ENCODE measurements around the gene P2RX3. TPM values are rescaled to one million over a fixed set of nuclear protein-coding genes. Genes with fewer than 3 reads are reported as not detected.

P2RX3 gene
- total and polyA plus RNA-seq, 10 of the 15 experiments (the other 5 are each of a cell fraction or from before 2014, with no cell fraction given): 0.05 to 0.12 TPM; not detected in 8

DNA sequence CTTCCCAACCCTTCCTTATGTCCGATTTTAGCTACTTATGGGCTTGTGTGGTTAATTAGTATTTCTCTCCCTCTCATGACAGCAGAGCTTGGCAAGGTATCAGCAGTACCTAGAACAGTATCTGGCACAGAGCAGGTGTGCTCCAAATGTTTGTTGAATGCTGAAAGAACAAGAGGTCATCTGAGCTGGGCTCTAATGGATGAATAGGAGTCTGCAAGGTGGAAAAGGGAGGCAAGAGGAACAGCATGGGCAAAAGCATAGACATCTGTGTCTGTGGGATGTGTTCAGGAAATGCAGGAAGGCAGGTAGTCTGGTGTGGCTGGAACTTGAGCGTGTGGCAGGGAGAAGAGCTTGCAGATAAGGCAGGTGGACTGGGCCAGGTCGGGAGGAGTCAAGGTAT, 23.8 kb downstream of the P2RX3 start:
- Histone ChIP-seq H3K4me2 (ENCODE audit: control insufficient read depth, insufficient read depth) (no peak overlapping the region), H3K4me1 (ENCODE audit: control insufficient read depth, insufficient read depth, low read length) (no peaks in the 10 kb centered on the region), H3K79me2 (ENCODE audit: control insufficient read depth, insufficient read depth, low read length) (no peaks in the 10 kb centered on the region), H3K9ac (ENCODE audit: control insufficient read depth, insufficient read depth, low read length) (no peak overlapping the region), H3K9me3 (replicated peaks; ENCODE audit: control insufficient read depth, insufficient read depth, low read length) (no peaks in the 10 kb centered on the region), H4K20me1 (ENCODE audit: control insufficient read depth, insufficient read depth) (no peaks in the 10 kb centered on the region), H2AFZ (ENCODE audit: control insufficient read depth, low read depth, low read length) (no peak overlapping the region), H3K36me3 (ENCODE audit: control insufficient read depth in 2 of 2, insufficient read depth in 2 of 2, low read length in 1 of 2) (no peaks in the 10 kb centered on the region), H3K27me3 (replicated peaks in 1 of 2; ENCODE audit: control insufficient read depth in 2 of 2, insufficient read depth in 2 of 2, low read length in 1 of 2) (peaks cover 0 to 3% of the 10 kb centered on the region in 2 experiments; a peak in 2 of 4 replicates), H3K27ac (ENCODE audit: control insufficient read depth, insufficient read depth) (no peak overlapping the region), H3K4me3 (no peak overlapping the region)
- FAIRE-seq: no peak
- BruUV-seq (replicated peaks): no TSS peak
- intact Hi-C loops (cut with micrococcal nuclease; ENCODE audit: unreplicated experiment) (no loop called here), in situ Hi-C loops (cut with MboI) (no loop called here)
- CTCF ChIA-PET: interaction anchor here (0.7 to 1.4 kb wide), 3 partner anchors 10 to 165 kb away, joined by 3 to 4 read pairs (median 3); no protein-coding TSS in a partner anchor
- SMC1A ChIA-PET (ENCODE audit: uncharacterized antibody, unreplicated experiment): interaction anchor here (0.6 to 1.5 kb wide), 3 partner anchors 9 to 122 kb away, joined by 3 to 4 read pairs (median 4); no protein-coding TSS in a partner anchor
- RAD21 ChIA-PET (ENCODE audit: unreplicated experiment): no interaction called here
- ATAC-seq: no peak
- POLR2A ChIA-PET: no interaction called here
- 17% methylated on average over 3 of the region's 3 CpGs for WGBS (ENCODE audit: insufficient coverage, insufficient replicate concordance, low lambda C conversion rate, missing lambda C conversion rate)
- no peak for DNase-seq (ENCODE audit: low read depth, low spot score)
- TF ChIP-seq, protein P1, sequence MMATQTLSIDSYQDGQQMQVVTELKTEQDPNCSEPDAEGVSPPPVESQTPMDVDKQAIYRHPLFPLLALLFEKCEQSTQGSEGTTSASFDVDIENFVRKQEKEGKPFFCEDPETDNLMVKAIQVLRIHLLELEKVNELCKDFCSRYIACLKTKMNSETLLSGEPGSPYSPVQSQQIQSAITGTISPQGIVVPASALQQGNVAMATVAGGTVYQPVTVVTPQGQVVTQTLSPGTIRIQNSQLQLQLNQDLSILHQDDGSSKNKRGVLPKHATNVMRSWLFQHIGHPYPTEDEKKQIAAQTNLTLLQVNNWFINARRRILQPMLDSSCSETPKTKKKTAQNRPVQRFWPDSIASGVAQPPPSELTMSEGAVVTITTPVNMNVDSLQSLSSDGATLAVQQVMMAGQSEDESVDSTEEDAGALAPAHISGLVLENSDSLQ (IDR thresholded peaks at IDR 0.05): no peak
- TF ChIP-seq FOXM1 (IDR thresholded peaks at IDR 0.05; ENCODE audit: low read depth, low read length) (no peak), MTA3 (IDR thresholded peaks at IDR 0.05; ENCODE audit: borderline replicate concordance, low read length) (no peak), FOS (IDR thresholded peaks at IDR 0.05; ENCODE audit: borderline replicate concordance, extremely low read depth, insufficient read length) (no peak), MYB (IDR thresholded peaks at IDR 0.05; ENCODE audit: borderline replicate concordance, low read depth, low read length) (no peak), HCFC1 (IDR thresholded peaks at IDR 0.05; ENCODE audit: low read length) (no peak), ZNF384 (IDR thresholded peaks at IDR 0.05; ENCODE audit: borderline replicate concordance, low read depth, low read length) (no peak), GATAD2B (conservative IDR thresholded peaks at IDR 0.05; ENCODE audit: low read depth) (no peak), CEBPB (IDR thresholded peaks at IDR 0.05; ENCODE audit: borderline replicate concordance in 1 of 2, low read depth in 2 of 2, low read length in 2 of 2) (no peak), FOXK2 (IDR thresholded peaks at IDR 0.05) (no peak), CREB1 (IDR thresholded peaks at IDR 0.05; ENCODE audit: low read depth) (no peak), PAX8 (IDR thresholded peaks at IDR 0.05) (no peak), YBX1 (IDR thresholded peaks at IDR 0.05) (no peak), TCF7 (IDR thresholded peaks at IDR 0.05; ENCODE audit: borderline replicate concordance) (no peak)
- TF ChIP-seq, protein P2, sequence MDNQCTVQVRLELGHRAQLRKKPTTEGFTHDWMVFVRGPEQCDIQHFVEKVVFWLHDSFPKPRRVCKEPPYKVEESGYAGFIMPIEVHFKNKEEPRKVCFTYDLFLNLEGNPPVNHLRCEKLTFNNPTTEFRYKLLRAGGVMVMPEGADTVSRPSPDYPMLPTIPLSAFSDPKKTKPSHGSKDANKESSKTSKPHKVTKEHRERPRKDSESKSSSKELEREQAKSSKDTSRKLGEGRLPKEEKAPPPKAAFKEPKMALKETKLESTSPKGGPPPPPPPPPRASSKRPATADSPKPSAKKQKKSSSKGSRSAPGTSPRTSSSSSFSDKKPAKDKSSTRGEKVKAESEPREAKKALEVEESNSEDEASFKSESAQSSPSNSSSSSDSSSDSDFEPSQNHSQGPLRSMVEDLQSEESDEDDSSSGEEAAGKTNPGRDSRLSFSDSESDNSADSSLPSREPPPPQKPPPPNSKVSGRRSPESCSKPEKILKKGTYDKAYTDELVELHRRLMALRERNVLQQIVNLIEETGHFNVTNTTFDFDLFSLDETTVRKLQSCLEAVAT (IDR thresholded peaks at IDR 0.05): no peak
- TF ChIP-seq, protein P3, sequence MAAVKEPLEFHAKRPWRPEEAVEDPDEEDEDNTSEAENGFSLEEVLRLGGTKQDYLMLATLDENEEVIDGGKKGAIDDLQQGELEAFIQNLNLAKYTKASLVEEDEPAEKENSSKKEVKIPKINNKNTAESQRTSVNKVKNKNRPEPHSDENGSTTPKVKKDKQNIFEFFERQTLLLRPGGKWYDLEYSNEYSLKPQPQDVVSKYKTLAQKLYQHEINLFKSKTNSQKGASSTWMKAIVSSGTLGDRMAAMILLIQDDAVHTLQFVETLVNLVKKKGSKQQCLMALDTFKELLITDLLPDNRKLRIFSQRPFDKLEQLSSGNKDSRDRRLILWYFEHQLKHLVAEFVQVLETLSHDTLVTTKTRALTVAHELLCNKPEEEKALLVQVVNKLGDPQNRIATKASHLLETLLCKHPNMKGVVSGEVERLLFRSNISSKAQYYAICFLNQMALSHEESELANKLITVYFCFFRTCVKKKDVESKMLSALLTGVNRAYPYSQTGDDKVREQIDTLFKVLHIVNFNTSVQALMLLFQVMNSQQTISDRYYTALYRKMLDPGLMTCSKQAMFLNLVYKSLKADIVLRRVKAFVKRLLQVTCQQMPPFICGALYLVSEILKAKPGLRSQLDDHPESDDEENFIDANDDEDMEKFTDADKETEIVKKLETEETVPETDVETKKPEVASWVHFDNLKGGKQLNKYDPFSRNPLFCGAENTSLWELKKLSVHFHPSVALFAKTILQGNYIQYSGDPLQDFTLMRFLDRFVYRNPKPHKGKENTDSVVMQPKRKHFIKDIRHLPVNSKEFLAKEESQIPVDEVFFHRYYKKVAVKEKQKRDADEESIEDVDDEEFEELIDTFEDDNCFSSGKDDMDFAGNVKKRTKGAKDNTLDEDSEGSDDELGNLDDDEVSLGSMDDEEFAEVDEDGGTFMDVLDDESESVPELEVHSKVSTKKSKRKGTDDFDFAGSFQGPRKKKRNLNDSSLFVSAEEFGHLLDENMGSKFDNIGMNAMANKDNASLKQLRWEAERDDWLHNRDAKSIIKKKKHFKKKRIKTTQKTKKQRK (IDR thresholded peaks at IDR 0.05; ENCODE audit: low read depth, low read length): no peak
- TF ChIP-seq, protein P4, sequence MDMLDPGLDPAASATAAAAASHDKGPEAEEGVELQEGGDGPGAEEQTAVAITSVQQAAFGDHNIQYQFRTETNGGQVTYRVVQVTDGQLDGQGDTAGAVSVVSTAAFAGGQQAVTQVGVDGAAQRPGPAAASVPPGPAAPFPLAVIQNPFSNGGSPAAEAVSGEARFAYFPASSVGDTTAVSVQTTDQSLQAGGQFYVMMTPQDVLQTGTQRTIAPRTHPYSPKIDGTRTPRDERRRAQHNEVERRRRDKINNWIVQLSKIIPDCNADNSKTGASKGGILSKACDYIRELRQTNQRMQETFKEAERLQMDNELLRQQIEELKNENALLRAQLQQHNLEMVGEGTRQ (IDR thresholded peaks at IDR 0.05; ENCODE audit: borderline replicate concordance, low read depth, low read length): no peak
